SK-N-SH treated with all-trans-retinoic acid at 6 μM for 48 hours (cell line): Measurements from ENCODE around the gene FBXL22.

ENCODE experiments used
- ARNTL ChIP-seq: fragments of 450-650 bp; formaldehyde crosslinking; IDR thresholded peaks from 2 replicates; pipeline ENCODE4 v1.5.0; 2020; ENCODE audit warnings: low read depth, mild to moderate bottlenecking, moderate library complexity, borderline replicate concordance
- CREB5 ChIP-seq: fragments of 250-450 bp; sonication (Bioruptor Pico); IDR thresholded peaks from 2 replicates; pipeline ENCODE4 v1.5.1; 2020; ENCODE audit warnings: low read depth, mild to moderate bottlenecking, moderate library complexity
- ESRRG ChIP-seq: fragments of 250-450 bp; sonication (Bioruptor Pico); IDR thresholded peaks from 2 replicates; pipeline ENCODE4 v1.6.1; 2021; ENCODE audit warnings: mild to moderate bottlenecking
- GLIS3 ChIP-seq: fragments of 250-450 bp; sonication (Bioruptor Pico); IDR thresholded peaks from 2 replicates; pipeline ENCODE4 v1.5.0; 2020; ENCODE audit warnings: mild to moderate bottlenecking, moderate library complexity
- ISL1 ChIP-seq: fragments of 250-450 bp; sonication (Bioruptor Pico); IDR thresholded peaks from 2 replicates; pipeline ENCODE4 v2.1.2; 2022; ENCODE audit warnings: mild to moderate bottlenecking, moderate library complexity
- OSR1 ChIP-seq: fragments of 250-450 bp; sonication (Bioruptor Pico); IDR thresholded peaks from 2 replicates; pipeline ENCODE4 v1.8.0; 2022; ENCODE audit warnings: moderate library complexity, mild to moderate bottlenecking, inconsistent platforms
- TF ChIP-seq, protein P1 (sequence below): fragments of 250-450 bp; sonication (Bioruptor Pico); IDR thresholded peaks from 2 replicates; pipeline ENCODE4 v1.8.0; 2020; ENCODE audit warnings: mild to moderate bottlenecking, moderate library complexity, borderline replicate concordance

DNA sequence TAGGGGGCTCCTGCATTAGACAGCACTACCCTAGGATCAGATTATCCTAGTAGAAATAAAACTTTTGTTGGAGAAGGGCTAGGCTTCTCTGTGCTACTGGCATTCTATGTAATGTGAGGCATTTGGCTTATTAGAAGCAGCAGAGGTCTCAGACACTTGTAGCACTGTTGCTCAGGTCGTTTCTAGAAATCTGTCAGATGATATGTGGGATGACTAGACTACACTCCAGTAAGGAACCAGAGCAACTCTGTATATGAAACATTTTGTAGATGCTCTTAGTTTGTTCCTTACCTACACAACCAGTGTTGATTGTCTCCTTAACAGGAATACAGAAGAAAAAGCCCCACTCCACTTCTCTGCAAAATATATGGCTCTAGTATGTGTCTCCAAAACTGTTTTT, 21.9 kb upstream of the FBXL22 start:
- TF ChIP-seq OSR1 (CRISPR knock-in tag) (no peak), ISL1 (no peak), GLIS3 (CRISPR knock-in tag) (no peak), ARNTL (CRISPR knock-in tag) (no peak), ESRRG (CRISPR knock-in tag) (no peak), CREB5 (no peak)
- TF ChIP-seq, protein P1, sequence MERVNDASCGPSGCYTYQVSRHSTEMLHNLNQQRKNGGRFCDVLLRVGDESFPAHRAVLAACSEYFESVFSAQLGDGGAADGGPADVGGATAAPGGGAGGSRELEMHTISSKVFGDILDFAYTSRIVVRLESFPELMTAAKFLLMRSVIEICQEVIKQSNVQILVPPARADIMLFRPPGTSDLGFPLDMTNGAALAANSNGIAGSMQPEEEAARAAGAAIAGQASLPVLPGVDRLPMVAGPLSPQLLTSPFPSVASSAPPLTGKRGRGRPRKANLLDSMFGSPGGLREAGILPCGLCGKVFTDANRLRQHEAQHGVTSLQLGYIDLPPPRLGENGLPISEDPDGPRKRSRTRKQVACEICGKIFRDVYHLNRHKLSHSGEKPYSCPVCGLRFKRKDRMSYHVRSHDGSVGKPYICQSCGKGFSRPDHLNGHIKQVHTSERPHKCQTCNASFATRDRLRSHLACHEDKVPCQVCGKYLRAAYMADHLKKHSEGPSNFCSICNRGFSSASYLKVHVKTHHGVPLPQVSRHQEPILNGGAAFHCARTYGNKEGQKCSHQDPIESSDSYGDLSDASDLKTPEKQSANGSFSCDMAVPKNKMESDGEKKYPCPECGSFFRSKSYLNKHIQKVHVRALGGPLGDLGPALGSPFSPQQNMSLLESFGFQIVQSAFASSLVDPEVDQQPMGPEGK (CRISPR knock-in tag): no peak
